Loucy (cell line): ENCODE measurements around the gene TRIM75.
A peak's percentile ranks its signal among the peaks of the same experiment; 100 is the strongest.

Experiments used
- H2AFZ ChIP-seq: fragments of 200-600 bp; sonication (generic); 2 replicates; pipeline ENCODE4 v1.6.0; 2016; ENCODE audit warnings: antibody characterized with exemption, mild to moderate bottlenecking, low read length, moderate library complexity
- H3F3A ChIP-seq: fragments of 200-600 bp; 2 replicates; pipeline ENCODE4 v1.6.0; 2016; ENCODE audit warnings: antibody characterized with exemption, low read depth, mild to moderate bottlenecking
- H3K27me3 ChIP-seq: fragments of 200-600 bp; sonication (generic); 2 replicates; pipeline ENCODE4 v1.6.1; 2014; ENCODE audit warnings: low read length, mild to moderate bottlenecking; ENCODE audit not compliant: insufficient read depth, poor library complexity, severe bottlenecking
- H3K36me3 ChIP-seq: fragments of 200-600 bp; sonication (generic); 2 replicates; pipeline ENCODE4 v1.6.1; 2016; ENCODE audit warnings: low read length; ENCODE audit not compliant: insufficient read depth
- H3K4me1 ChIP-seq: fragments of 200-600 bp; sonication (generic); 2 replicates; pipeline ENCODE4 v1.5.1; 2014; ENCODE audit warnings: low read length, mild to moderate bottlenecking; ENCODE audit not compliant: insufficient read depth, poor library complexity, severe bottlenecking
- H3K4me2 ChIP-seq: fragments of 200-600 bp; sonication (generic); 2 replicates; pipeline ENCODE4 v1.6.0; 2014; ENCODE audit warnings: antibody characterized with exemption, low read length, low read depth, mild to moderate bottlenecking; ENCODE audit not compliant: poor library complexity, severe bottlenecking
- H3K4me3 ChIP-seq: fragments of 200-600 bp; sonication (generic); 2 replicates; pipeline ENCODE4 v1.5.1; 2014; ENCODE audit warnings: low read length, mild to moderate bottlenecking, mixed read lengths; ENCODE audit not compliant: poor library complexity, severe bottlenecking
- H3K79me2 ChIP-seq: fragments of 200-600 bp; sonication (generic); 2 replicates; pipeline ENCODE4 v1.6.1; 2014; ENCODE audit warnings: low read length; ENCODE audit not compliant: insufficient read depth
- H3K9ac ChIP-seq: fragments of 200-600 bp; sonication (generic); 2 replicates; pipeline ENCODE4 v1.6.0; 2014; ENCODE audit warnings: mild to moderate bottlenecking, low read depth, low read length, moderate library complexity; ENCODE audit not compliant: poor library complexity, severe bottlenecking
- H3K9me2 ChIP-seq: fragments of 200-600 bp; sonication (generic); replicated peaks from 2 replicates; pipeline ENCODE4 v1.6.1; 2016; ENCODE audit warnings: low read depth, low read length, mixed read lengths
- H3K9me3 ChIP-seq: fragments of 200-600 bp; sonication (generic); 2 replicates; pipeline ENCODE4 v1.6.1; 2014; ENCODE audit warnings: mild to moderate bottlenecking, antibody characterized with exemption, low read length, low read depth; ENCODE audit not compliant: insufficient read depth
- H4K20me1 ChIP-seq: fragments of 200-600 bp; sonication (generic); 2 replicates; pipeline ENCODE4 v1.6.0; 2014; ENCODE audit warnings: antibody characterized with exemption, low read length, mild to moderate bottlenecking; ENCODE audit not compliant: insufficient read depth, poor library complexity, severe bottlenecking
- CTCF ChIP-seq: fragments of 200-600 bp; sonication (generic); conservative IDR thresholded peaks from 2 replicates; pipeline ENCODE4 v1.5.1; 2014; ENCODE audit warnings: mild to moderate bottlenecking, antibody characterized with exemption, low read length
- EZH2phosphoT487 ChIP-seq: fragments of 200-600 bp; IDR thresholded peaks from 2 replicates; pipeline ENCODE4 v1.6.1; 2018; ENCODE audit warnings: antibody characterized with exemption, mild to moderate bottlenecking, moderate library complexity, borderline replicate concordance

TRIM75 gene

GRCh38 chr4:165094873-165095272, 41.2 kb downstream of the TRIM75 start:
- no peaks in the 10 kb centered on the region for H3K9me2 ChIP-seq
- H3K79me2 ChIP-seq = no peaks in the 10 kb centered on the region
- no peaks in the 10 kb centered on the region for H3K9me3 ChIP-seq
- no peaks in the 10 kb centered on the region for H3K4me1 ChIP-seq
- H3K4me2 ChIP-seq = no peak overlapping the region
- H3K36me3 ChIP-seq = peaks cover 2% of the 10 kb centered on the region; the same call in 1 of the 2 replicates
- no peaks in the 10 kb centered on the region for H3K27me3 ChIP-seq
- no peaks in the 10 kb centered on the region for H3F3A ChIP-seq
- no peak overlapping the region for H2AFZ ChIP-seq
- TF ChIP-seq CTCF (no peak), EZH2phosphoT487 (no peak)
- H3K9ac ChIP-seq = no peak overlapping the region
- H3K4me3 ChIP-seq = no peak overlapping the region
- no peaks in the 10 kb centered on the region for H4K20me1 ChIP-seq

- no peaks in the 10 kb centered on the region for H3K9me2 ChIP-seq
Measured at GRCh38 chr4:165095291-165095690, 41.6 kb downstream of the TRIM75 start.

GRCh38 chr4:165096776-165097175, 43.1 kb downstream of the TRIM75 start:
- no peak overlapping the region for H3K4me2 ChIP-seq
- H3K36me3 ChIP-seq = peaks cover 10% of the 10 kb centered on the region; the same call in 1 of the 2 replicates
- H3K9me2 ChIP-seq = no peaks in the 10 kb centered on the region
- H3K9ac ChIP-seq = no peak overlapping the region
- TF ChIP-seq EZH2phosphoT487 (no peak), CTCF (peak; percentile 64)
- H3F3A ChIP-seq = no peaks in the 10 kb centered on the region
- no peaks in the 10 kb centered on the region for H3K27me3 ChIP-seq
- no peak overlapping the region for H2AFZ ChIP-seq
- no peaks in the 10 kb centered on the region for H3K79me2 ChIP-seq
- H3K9me3 ChIP-seq = no peaks in the 10 kb centered on the region
- H3K4me3 ChIP-seq = no peak overlapping the region
- H4K20me1 ChIP-seq = no peaks in the 10 kb centered on the region
- H3K4me1 ChIP-seq = no peaks in the 10 kb centered on the region

More at GRCh38 chr4:165095291-165095690, 41.6 kb downstream of the TRIM75 start:
- no peak overlapping the region for H3K4me2 ChIP-seq
- H3K27me3 ChIP-seq = no peaks in the 10 kb centered on the region
- TF ChIP-seq CTCF (no peak), EZH2phosphoT487 (no peak)
- peaks cover 3% of the 10 kb centered on the region; the same call in 1 of the 2 replicates for H3K36me3 ChIP-seq
- H4K20me1 ChIP-seq = no peaks in the 10 kb centered on the region
- no peak overlapping the region for H2AFZ ChIP-seq
- H3K79me2 ChIP-seq = no peaks in the 10 kb centered on the region
- H3K4me1 ChIP-seq = no peaks in the 10 kb centered on the region
- H3K9ac ChIP-seq = no peak overlapping the region
- H3F3A ChIP-seq = no peaks in the 10 kb centered on the region
- no peaks in the 10 kb centered on the region for H3K9me3 ChIP-seq
- H3K4me3 ChIP-seq = no peak overlapping the region
